ENCODE data around the gene BLCAP.
"Not testable (repeated sequence)": the region's sequence is repeated elsewhere in the genome, so short reads cannot be mapped to it uniquely, and the experiment has no call there.

- TF ChIP-seq ZNF629 (tag by site-specific recombination; IDR thresholded peaks at IDR 0.05); ZNF121 (tag by site-specific recombination; IDR thresholded peaks at IDR 0.05); ZNF311 (tag by site-specific recombination; IDR thresholded peaks at IDR 0.05; ENCODE audit: borderline replicate concordance): not testable (repeated sequence)
Measured at GRCh38 chr20:37551660-37552059, 24.0 kb upstream of the BLCAP start.

All from HEK293 (cell line).